NCI-H510A treated with DMSO at 0.1 percent for 48 hours (cell line): ENCODE measurements around the gene C4A.
"Not testable (repeated sequence)": the region's sequence is repeated elsewhere in the genome, so short reads cannot be mapped to it uniquely, and the experiment has no call there.

Experiments
- DNase-seq: peaks from one replicate; lab custom pipeline; 2025; lab: John Stamatoyannopoulos, UW

The C4A gene

GRCh38 chr6:31958741-31959739 lies 22.8 kb upstream of the C4A start, which contains the start of the genes NELFE and SKIC2:
NELFE (minus strand) TSS chr6:31958971; CDS start chr6:31958446, 525 bp downstream.
SKIC2 (plus strand) TSS chr6:31959175; CDS start chr6:31959193, 18 bp downstream.
- DNase-seq: peak; percentile 98

DNA sequence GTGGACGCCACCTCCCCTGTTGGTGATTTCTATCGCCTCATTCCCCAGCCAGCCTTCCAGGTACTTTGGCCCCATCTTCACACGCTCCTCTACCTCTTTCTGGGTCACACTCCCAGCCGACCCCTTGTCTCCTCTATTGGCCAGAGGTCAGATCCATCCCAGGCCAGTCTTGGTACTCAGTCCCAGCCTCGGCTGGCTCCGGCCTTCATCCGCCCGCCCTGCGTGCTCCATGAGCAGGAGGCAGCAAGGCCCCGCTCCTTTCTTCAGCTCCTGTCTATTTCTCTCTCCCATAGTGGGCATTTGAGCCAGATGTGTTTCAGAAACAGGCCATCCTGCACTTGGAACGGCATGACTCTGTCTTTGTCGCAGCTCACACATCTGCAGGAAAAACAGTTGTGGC lies 20.2 kb upstream of the C4A start:
- no peak for DNase-seq

- no peak for DNase-seq
These were observed 17.9 kb upstream of the C4A start for GRCh38 chr6:31963921-31964320.

DNA sequence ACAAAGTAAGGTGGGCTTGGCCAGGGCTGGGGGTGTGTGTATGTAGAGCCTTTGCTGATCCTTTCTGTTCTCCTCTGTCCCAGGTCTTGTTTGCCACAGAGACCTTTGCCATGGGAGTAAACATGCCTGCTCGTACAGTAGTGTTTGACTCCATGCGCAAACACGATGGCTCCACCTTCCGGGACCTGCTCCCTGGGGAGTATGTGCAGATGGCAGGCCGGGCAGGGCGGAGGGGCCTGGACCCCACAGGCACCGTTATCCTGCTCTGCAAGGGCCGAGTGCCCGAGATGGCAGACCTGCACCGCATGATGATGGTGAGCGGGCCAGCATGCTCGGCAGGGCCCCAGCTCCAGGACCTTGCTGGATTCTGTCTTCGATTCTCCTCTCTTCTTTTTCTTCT lies 16.2 kb upstream of the C4A start:
- DNase-seq: no peak

DNA sequence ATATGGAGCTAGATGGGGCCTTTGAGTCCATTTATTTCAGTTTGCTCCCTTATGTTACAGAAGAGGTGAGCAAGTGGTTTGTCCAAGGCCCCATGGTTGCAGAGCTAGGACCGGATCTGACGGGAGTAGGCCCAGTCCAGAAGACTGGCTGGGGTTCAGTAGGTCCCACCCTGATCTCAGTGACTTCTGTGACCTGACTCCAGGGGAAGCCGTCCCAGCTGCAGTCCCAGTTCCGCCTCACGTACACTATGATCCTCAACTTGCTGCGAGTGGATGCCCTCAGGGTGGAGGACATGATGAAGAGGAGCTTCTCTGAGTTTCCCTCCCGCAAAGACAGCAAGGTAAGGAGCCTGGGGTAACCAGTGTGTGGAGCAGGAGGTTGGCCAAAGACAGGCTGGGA lies 15.4 kb upstream of the C4A start:
- DNase-seq: no peak

- no peak for DNase-seq
These were observed 14.6 kb upstream of the C4A start for GRCh38 chr6:31966997-31967925.

DNA sequence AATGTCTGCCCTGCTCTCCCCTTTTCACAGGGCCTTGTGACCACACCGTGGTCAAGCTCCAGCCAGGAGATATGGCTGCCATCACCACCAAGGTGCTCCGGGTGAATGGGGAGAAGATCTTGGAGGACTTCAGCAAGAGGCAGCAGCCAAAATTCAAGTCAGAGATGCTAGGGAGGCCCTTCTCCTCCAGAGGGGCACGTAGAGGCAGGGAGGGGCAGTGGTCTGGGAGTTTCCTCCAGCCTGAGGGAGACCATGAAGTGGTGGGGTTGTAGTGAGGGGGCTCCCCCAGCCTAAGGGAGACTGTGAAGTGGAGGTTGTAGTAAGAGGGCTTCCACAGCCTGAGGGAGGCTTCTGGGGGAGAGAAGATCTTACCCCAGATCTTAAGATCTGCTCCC lies 13.9 kb upstream of the C4A start:
- no peak for DNase-seq

- DNase-seq: no peak
These were observed 13.5 kb upstream of the C4A start for GRCh38 chr6:31968326-31968725.

DNA sequence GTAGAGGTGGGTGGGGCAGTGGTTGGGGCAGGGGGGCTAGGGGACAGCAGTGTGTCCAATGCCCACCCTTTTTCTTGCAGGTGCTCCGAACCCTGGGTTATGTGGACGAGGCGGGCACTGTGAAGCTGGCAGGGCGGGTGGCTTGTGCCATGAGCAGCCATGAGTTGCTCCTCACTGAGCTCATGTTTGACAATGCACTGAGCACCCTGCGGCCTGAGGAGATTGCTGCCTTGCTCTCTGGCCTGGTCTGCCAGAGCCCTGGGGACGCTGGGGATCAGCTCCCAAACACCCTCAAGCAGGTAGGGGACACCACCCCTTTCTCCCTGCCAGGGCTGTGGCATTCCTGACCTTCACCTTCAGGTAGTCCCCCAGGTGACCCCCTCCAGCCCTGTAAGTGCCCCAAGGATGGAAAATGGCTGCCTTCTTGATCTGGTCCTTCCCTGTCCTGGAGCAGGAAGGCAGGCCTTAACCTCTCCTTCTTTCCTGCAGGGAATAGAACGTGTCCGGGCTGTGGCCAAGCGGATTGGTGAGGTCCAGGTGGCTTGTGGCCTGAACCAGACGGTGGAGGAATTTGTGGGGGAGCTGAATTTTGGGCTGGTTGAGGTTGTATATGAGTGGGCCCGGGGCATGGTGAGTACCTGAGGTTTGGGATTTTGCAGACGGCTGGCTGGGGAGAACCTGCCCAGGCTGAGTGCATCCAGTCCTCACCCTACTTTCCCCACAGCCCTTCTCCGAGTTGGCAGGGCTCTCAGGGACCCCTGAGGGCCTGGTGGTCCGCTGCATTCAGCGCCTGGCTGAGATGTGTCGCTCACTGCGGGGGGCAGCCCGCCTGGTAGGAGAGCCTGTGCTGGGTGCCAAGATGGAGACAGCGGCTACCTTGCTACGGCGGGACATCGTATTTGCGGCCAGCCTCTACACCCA lies 12.8 kb upstream of the C4A start:
- DNase-seq: no peak

DNA sequence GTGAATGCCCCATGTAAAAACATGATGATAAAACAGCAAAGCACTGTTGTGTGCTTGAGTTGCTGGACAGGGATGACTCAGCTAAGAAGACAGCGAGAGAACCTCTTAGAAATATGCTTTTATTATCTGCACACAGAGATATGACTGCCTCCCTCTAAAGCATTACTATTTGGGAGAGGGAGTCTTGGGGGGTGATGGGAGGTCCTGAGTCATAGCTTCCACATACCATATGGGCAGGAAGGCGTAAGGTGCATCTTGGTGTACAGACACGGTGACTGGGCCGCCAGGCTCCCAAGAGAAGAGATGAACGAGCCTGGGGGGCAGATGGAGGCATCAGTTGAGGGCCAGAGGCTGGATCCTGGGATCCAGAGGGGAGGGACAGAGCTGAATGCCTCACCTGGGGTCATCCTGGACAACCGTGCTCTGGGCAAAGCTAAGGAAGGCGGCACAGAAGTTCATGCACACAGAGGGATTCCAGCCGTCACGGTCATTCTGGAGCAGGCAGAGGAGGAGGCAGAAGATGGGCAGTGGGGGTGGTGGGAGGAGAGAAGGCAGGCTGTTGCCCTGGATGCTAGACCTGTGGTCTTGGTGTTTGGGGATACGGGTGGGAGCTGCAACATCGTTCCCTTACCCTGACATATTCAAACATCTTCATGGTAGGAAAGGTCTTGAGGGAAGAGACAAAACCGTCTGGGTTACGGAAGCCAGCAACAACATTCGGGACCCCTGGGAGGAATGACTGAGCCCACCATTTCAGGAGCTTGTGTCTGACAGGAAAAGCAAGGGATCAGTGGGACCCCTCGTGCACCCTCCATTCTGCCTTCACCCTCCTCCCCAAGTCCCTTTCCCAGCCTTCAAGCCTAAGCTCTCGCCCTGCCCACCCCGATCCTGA lies 11.9 kb upstream of the C4A start:
- DNase-seq: no peak

- DNase-seq: peak; percentile 72
These were observed 11.1 kb upstream of the C4A start for GRCh38 chr6:31970604-31971271.

GRCh38 chr6:31971279-31971992 lies 10.4 kb upstream of the C4A start:
- no peak for DNase-seq

GRCh38 chr6:31971993-31972708 lies 9.7 kb upstream of the C4A start, which contains the start of gene DXO:
DXO (minus strand) TSS chr6:31972138; CDS start chr6:31971675, 463 bp downstream.
- peak; percentile 99 for DNase-seq

GRCh38 chr6:31972709-31973350 lies 9.0 kb upstream of the C4A start:
- DNase-seq: no peak

GRCh38 chr6:31976065-31976464 lies 5.8 kb upstream of the C4A start:
- DNase-seq: not testable (repeated sequence)

GRCh38 chr6:31977816-31978431 lies 3.9 kb upstream of the C4A start:
- DNase-seq: no peak

DNA sequence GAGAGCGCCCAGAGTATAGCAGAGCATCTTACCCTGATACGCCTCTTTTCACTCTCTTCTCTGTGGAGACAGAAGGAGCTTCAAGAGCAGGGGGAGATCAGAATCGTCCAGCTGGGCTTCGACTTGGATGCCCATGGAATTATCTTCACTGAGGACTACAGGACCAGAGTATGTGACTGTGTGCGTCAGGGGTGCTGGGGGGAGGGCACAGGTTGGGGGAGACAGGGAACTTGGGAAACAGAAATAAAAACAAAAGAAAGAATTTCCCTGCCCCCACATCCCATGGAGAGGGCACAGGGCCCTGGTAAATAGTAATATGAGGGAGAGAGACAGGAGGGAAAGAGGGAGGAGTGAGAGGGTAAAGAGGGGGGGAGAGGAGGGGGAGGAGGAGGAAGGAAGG lies 3.0 kb upstream of the C4A start:
- no peak for DNase-seq
